ENCODE measurements around the gene PRRG2. TPM values are rescaled to one million over a fixed set of nuclear protein-coding genes. Genes with fewer than 3 reads are reported as not detected.

Gene PRRG2
- total and polyA plus RNA-seq, 7 donors = 0.71 to 18.9 (median 12.7) TPM; not detected in 3

GRCh38 chr19:49560358-49560900 lies 20.7 kb upstream of the PRRG2 start:
- no peaks in the 10 kb centered on the region for H3K9me3 ChIP-seq
- no peak overlapping the region for H3K4me3 ChIP-seq
- intact Hi-C loops (cut with DNase I) = no loop called here
- peaks cover 0 to 26% (median 16%) of the 10 kb centered on the region in 4 donors for H3K4me1 ChIP-seq
- H3K27ac ChIP-seq = peak overlapping the region in 2 of 4 donors; percentile 17 to 27
- no peak for DNase-seq
- H3K36me3 ChIP-seq = peaks cover 4 to 47% (median 23%) of the 10 kb centered on the region in 4 donors
- H3K27me3 ChIP-seq = no peaks in the 10 kb centered on the region
- TF ChIP-seq CTCF (IDR thresholded peaks at IDR 0.05) = no peak
- no peak for TF ChIP-seq POLR2A (IDR thresholded peaks at IDR 0.05)
- TF ChIP-seq EP300 (IDR thresholded peaks at IDR 0.05) = no peak
- TF ChIP-seq POLR2AphosphoS5 (IDR thresholded peaks at IDR 0.05) = no peak
- WGBS, 2 donors = 6 to 33% methylated on average over 15 of the region's 15 CpGs

GRCh38 chr19:49564616-49565045 lies 16.5 kb upstream of the PRRG2 start:
- WGBS, 2 donors = 18 to 60% methylated on average over 6 of the region's 6 CpGs
- no peak for DNase-seq
- H3K36me3 ChIP-seq = peaks cover 0 to 11% (median 2%) of the 10 kb centered on the region in 4 donors
- no peak overlapping the region for H3K4me3 ChIP-seq
- no peaks in the 10 kb centered on the region for H3K9me3 ChIP-seq
- peak overlapping the region in 3 of 4 donors; percentile 38 to 57 (median 41) for H3K27ac ChIP-seq
- TF ChIP-seq EP300 (IDR thresholded peaks at IDR 0.05) (no peak), POLR2AphosphoS5 (IDR thresholded peaks at IDR 0.05) (no peak), POLR2A (IDR thresholded peaks at IDR 0.05) (no peak), CTCF (IDR thresholded peaks at IDR 0.05) (no peak)
- H3K4me1 ChIP-seq = peaks cover 0 to 14% (median 12%) of the 10 kb centered on the region in 4 donors
- no peaks in the 10 kb centered on the region for H3K27me3 ChIP-seq
- intact Hi-C loops (cut with DNase I) = no loop called here

- intact Hi-C loops (cut with DNase I) = no loop called here
- no peak overlapping the region for H3K4me3 ChIP-seq
- H3K9me3 ChIP-seq = no peaks in the 10 kb centered on the region
- peak; percentile 82 for DNase-seq
- H3K4me1 ChIP-seq = peaks cover 0 to 18% (median 13%) of the 10 kb centered on the region in 4 donors
- TF ChIP-seq CTCF (IDR thresholded peaks at IDR 0.05) (no peak), EP300 (IDR thresholded peaks at IDR 0.05) (no peak), POLR2AphosphoS5 (IDR thresholded peaks at IDR 0.05) (no peak), POLR2A (IDR thresholded peaks at IDR 0.05) (no peak)
- peaks cover 0 to 7% (median 0%) of the 10 kb centered on the region in 4 donors for H3K36me3 ChIP-seq
- no peaks in the 10 kb centered on the region for H3K27me3 ChIP-seq
- WGBS, 2 donors = 10 to 30% methylated on average over 4 of the region's 4 CpGs
- H3K27ac ChIP-seq = peak overlapping the region in 3 of 4 donors; percentile 38 to 57 (median 41)
These were observed 15.9 kb upstream of the PRRG2 start for GRCh38 chr19:49565261-49565660.

- no peak overlapping the region for H3K4me3 ChIP-seq
- no peaks in the 10 kb centered on the region for H3K9me3 ChIP-seq
- no peaks in the 10 kb centered on the region for H3K27me3 ChIP-seq
- WGBS, 2 donors = 94 to 97% methylated on average over 3 of the region's 3 CpGs
- intact Hi-C loops (cut with DNase I) = no loop called here
- no peak overlapping the region for H3K27ac ChIP-seq
- peaks cover 0 to 25% (median 20%) of the 10 kb centered on the region in 4 donors for H3K4me1 ChIP-seq
- TF ChIP-seq CTCF (IDR thresholded peaks at IDR 0.05) (no peak), POLR2A (IDR thresholded peaks at IDR 0.05) (no peak), EP300 (IDR thresholded peaks at IDR 0.05) (no peak), POLR2AphosphoS5 (IDR thresholded peaks at IDR 0.05) (no peak)
- peaks cover 0 to 7% (median 0%) of the 10 kb centered on the region in 4 donors for H3K36me3 ChIP-seq
- no peak for DNase-seq
These were observed 14.8 kb upstream of the PRRG2 start for GRCh38 chr19:49566302-49566701.

All from sigmoid colon (tissue), 7 donors.